Occipital lobe (tissue), 2 donors: ENCODE data around the gene GANAB. TPM values are rescaled to one million over a fixed set of nuclear protein-coding genes. Genes with fewer than 3 reads are reported as not detected.
A peak's percentile ranks its signal among the peaks of the same experiment; 100 is the strongest.
"Not testable (repeated sequence)": the region's sequence is repeated elsewhere in the genome, so short reads cannot be mapped to it uniquely, and the experiment has no call there.

ENCODE experiments used
- DNase-seq: peaks from one replicate; lab custom pipeline; 2025; lab: John Stamatoyannopoulos, UW
- total RNA-seq: library from RNA; depleted of rRNA; stranded (reverse); fragments of >200 nt; gene quantifications from one replicate; pipeline ENCODE4 v1.2.3, GENCODE V29; 2014

Gene GANAB
- total RNA-seq, 1 donor from 2014 or later, result 61.8 TPM

DNA sequence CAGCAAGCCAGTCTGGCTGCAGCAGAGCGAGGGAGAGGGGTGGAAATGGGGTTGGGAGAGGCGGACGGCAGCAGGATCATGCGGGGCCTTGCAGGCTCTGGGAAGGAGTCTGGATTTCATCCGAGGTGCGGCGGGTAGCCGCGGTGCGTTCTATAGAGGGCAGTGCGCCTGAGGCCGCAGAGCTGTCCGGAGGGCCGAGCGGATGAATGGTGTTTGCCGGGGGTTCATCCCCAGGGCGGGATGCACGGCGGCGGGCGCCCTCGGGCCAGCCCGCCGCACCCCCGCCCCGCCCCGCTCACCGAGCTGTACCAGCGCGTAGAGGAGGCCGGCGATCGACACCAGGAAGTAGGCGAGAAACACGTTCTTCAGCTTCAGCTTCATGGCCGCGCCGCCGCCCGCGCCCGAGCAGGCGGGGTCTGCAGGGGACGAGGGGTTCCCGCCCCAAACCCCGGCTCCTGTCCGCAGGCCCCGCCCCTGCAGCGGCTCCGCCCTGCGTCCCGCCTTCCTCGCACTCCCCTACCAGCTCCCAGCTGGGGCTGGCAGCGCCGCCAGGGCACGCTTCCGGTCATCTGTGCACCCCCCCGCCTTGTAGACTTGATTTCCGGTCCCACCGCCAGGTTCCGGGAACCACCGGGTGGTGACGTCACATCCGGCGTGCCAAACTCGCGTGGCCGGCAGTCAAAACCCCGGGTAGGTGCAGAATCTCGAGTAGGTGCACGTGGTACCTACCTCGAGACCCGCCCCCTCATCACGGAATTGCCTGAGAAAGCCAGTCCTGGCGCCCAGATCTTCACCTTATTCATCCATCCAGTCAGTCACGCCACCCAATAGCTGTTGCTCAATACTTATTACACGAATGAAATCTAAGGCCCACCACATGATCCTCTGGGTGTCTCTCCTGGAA, 24.6 kb downstream of the GANAB start, which contains the start of gene B3GAT3:
TSS of gene B3GAT3 (minus strand) at position 420 of the 904 bp plus-strand sequence. CDS start at position 381, 39 bp downstream.
- peak; percentile 97 for DNase-seq

DNA sequence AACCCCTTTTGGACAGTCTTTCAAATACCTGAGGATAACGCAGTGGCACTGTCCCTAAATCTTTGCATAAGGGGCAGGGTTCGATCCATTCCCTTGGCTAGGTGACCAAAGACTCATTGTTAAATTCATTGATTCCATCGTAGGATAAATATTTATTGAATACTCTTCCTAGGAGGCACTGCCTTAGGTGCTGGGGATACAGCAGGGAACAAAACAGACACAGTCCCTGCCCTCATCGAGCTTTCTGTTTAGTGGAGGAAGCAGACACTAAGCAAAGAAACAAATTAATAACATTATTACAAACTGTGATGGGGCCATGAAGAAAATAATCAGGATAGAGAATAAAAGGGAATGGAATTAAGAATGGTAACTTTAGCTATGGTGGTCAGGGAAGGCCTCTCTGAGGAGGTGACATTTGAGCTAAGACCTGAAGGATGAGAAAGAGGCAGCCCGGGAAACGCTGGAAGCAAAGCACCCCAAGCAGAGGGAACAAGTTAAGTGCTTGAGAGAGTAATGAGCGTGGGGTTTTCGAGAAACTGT, 25.3 kb downstream of the GANAB start:
- DNase-seq, result no peak

DNA sequence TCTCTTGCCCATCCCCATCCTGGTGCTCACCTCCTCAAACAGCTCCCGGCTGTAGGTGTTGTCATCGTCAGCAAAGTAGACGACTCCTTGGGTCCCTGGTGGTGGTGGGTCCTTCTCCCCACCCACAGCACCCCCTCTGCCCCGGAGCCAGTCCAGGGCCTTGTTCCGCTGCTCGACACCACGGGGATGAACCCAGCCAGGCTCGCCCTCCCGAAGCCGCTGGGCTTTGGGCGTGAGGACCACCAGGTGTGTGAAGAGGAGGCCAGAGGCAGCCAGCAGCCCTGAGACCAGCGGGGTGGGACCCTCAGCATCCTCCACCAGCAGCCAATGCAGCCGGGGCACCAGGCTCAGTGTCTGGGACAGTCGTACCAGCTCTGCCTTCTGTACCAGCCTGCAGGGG, 29.5 kb downstream of the GANAB start:
- not testable (repeated sequence) for DNase-seq

DNA sequence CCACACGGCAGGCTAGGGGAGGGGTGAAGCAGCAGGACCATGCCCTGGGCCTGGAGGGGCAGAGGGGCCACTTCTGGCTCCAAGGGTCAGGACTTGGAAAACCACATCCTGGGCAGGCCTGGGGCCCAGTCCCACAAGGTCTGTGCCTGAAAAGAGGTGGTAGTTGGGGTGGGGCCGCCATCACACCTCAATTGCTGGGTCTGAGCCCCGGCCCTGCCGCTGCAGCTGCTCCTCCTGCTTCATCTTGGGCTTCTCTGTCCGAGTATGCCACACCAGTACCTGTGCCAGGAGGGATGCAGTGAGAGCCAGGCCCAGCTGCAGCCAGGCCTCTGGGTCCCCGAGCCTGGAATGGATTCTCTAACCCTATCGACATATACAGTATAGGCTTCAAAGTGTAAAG, 30.9 kb downstream of the GANAB start:
- DNase-seq, result no peak

DNA sequence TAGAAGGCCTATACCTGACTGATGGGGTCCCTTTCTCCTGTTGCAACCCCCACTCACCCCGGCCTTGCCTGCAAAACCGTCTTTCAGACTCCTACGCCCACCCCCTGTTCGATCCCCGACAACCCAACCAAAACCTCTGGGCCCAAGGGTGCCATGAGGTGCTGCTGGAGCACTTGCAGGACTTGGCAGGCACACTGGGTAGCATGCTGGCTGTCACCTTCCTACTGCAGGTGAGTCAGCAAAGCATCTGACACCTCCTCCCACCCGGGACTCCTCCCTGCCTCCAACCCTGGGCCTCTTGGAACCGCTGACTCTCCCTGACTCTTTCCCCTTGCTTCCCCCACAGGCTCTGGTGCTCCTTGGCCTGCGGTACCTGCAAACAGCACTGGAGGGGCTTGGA, 32.1 kb downstream of the GANAB start:
- DNase-seq, result no peak

DNA sequence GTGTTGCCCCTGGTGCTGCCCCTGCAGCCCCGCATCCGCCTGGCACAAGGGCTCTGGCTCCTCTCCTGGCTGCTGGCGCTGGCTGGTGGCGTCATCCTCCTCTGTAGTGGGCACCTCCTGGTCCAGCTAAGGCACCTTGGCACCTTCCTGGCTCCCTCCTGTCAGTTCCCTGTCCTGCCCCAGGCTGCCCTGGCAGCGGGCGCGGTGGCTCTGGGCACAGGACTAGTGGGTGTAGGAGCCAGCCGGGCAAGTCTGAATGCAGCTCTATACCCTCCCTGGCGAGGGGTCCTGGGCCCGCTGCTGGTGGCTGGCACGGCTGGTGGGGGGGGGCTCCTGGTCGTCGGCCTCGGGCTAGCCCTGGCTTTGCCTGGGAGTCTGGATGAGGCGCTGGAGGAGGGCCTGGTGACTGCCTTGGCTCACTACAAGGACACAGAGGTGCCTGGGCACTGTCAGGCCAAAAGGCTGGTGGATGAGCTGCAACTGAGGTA, 33.1 kb downstream of the GANAB start:
- no peak for DNase-seq

DNA sequence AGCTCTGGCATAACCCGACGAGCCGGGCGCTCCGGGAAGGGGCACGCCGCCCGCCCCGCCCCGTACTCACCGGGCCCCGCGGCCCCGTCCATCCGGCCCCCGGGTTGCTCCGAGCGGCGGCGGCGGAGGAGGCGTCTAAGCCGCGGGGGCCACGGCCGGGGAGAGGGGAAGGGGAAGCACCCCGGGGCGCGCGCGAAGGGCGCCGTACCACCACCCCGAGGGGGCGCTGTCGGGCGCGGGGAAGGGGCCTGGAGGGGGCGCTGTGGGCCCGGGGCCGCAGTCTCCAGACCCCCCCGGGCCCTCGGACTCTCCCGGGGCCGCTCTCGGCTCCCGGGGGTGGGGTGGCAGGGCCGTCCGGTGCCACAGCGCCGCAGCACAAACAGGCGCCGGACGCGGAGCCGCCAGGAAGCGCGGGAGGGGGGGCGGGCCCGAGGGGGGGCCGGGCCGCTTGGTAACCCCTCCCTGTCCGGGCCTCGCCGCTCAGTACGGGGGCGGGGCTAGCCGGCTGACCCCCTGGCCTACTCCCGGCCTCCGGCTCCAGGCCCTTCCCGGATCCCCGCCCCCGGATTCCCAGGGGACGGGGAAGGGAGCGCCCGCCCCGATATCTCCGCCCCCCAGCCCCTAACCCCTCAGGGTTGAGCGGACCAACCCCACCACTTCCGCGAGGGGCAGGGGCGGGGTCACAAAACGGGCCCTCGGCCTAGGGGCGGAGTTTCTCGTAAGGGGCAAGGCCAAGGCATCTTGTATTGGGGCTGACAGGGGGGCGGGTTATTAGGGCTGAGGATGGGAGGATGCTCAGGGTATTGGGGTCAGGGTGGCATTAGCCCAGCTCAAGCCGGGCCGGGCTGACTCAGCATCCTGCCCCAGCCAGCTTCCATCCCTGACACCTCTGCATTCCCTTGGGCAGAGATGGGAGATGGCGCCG, 33.8 kb downstream of the GANAB start, which contains the start of the genes EML3 and ROM1:
TSS of gene EML3 (minus strand) at position 410 of the 925 bp plus-strand sequence. CDS start at position 92, 318 bp downstream.
TSS of gene ROM1 (plus strand) at position 892 of the 925 bp plus-strand sequence. CDS start at position 917, 25 bp downstream.
- DNase-seq, result peak; percentile 85

DNA sequence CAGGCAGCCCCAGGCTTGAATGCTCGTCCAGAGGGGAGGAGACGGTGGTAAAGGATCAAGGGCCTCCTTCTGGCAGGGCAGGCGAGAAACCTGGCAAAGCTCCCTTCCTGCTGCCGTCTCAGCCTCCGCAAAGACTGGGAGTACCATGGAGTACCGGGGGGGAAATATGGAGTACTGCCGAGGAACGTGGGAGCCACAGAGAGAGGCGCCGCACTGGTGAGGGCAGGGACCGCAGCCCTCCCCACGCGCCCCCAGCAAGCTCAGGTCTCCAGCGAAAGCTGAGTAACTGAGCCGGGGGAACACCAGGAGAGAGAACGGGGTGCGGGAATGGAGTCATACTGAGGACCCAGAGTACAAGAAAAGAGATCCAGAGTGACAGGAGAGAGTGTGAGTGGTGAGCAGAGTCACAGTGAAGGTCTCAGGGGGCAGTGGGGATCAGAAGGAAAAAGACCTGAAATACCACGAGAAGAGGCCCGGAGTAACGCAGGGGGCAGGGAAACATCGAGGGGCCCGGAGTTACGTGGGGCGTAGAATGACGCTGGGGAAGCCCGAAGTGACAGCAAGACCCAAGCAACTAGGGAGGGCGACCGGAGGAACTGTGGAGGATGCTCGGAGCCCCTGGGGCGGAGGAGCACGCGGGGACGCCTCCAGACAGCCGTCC, 34.6 kb downstream of the GANAB start:
- DNase-seq, result peak; percentile 31

DNA sequence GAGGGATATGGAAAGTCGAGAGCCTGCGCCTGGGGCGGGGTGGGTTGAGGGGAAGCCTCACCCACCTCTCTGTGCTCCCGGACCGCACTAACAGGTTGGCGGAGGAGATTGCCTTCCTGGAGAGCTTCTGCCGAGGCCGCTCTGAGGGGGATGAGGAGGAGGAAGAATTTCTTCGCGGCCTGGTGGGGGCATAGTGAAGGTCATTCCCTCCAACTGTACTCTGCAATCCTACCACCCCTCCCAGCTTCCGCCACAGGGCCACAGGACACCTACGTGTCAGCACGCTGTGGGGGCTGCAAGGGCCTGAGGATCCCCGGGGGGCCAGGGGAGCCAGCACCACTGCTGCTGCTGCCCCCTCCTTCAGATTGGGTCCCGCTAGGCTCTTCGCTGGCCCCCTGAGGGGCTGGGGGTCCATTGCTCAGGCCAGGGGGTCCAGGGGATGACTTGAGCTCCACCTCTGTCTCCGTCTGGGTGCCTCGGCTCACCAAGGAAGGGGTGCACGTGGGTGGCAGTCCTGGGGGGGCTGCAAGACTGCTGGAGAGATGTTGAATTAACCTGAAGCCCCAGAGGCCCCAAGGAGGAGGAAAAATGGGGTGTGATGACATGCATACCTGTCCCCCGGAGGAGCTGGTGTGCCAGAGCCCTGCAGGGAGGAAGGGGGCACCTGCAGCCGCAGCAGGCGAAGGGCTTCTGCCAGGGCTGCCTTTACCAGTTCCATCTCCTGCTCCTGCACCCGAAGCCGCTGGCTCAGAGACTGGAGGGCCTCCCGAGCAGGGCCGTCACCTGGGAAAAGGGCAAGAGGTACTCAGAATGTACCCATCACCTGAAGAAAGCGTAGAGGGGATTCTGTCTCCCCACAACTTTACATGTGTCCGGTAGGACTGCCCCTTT, 35.4 kb downstream of the GANAB start:
- DNase-seq, result no peak

DNA sequence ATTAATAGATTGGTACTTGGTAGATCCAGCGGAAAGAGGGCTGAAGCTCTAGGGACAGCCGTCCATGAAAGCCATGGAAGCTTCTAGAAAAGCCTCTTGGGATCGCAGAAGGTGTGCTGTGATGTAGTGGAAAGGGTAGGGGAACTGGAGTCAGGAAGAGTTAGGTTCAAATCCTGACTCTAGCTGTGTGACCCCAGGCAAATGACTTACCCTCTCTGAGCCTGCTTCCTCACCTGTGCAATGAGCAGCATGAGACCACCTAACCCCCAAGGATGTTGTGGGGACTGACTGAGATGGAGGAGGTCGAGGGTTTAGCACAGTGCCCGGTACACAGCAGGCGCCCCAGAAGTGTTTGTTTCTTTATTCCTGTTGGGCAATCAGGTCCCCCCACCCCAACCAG, 36.0 kb downstream of the GANAB start:
- no peak for DNase-seq

DNA sequence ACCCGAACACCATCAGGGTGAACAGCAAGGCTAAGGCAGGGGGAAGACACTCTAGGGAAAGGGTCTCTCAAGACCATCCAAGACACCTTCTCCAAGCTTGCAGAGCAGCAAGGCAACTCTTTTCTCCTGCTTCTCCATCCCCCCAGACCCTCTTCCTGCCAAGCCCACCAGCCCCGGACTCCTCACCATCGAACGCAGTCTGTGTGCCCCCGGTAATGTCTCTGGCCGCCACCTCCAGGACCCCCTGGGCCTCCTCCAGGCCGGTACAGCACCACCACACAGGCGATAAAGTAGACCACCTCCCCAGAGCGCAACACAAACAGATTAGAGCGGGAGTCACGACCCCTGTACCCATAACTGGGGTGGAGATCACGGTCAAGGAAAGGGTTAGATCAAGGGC, 37.6 kb downstream of the GANAB start:
- no peak for DNase-seq

DNA sequence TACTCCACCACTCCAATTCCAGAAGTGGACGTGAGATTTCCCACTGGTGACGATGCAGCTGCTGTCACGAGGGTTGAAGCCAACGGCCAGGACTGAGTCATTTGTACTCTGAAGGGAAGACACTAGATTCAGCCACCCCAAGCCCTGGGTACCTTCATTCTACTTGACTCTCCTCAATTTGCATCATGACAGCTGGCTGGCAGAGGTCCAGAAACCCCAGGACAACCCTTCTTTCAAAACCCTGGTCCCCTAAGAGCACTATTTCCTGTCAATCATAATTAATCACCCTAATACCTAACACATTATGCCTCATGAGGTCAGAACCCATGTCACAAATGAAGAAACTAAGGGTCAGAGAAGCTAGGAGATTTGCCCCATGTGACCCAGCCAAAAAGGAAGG, 38.7 kb downstream of the GANAB start:
- DNase-seq, result no peak

DNA sequence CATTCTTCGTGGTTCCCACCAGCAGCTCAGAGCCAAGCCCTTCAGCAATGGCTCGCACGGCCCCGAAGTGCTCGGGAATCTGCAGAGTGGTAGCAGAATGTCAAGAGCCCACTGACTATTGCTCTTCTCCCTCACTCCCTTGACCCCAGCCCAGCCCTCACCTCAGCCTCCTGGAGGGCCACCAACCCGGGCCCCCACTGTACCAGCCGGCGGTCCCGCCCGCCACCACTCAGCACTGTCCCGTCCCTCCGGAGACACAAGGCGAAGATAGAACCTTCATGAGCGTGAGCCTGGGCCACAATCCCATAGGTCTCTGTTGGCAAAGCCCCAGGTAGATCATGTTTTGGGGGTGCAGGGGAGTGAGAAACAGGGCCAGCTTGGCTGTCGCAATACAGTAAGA, 40.5 kb downstream of the GANAB start:
- DNase-seq, result no peak

DNA sequence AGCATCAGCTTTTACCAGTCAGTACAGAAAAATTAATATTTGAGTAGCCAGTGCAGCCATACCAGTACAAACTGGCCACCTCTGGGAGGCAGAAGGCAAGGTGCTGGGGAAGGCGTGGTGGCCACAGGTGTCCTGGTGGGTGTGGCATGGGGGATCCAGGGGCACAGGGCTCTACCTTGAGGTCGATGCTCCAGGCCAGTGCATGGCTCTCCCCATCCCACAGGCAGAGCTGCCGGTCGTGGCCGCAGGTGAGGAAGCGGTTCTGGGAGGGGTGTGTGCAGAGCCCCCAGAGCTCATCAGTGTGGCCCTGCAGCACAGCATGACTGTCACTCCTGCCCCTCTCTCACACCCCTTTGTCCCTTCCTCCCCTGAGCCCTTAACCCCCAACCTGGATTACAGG, 40.9 kb downstream of the GANAB start:
- DNase-seq, result no peak

DNA sequence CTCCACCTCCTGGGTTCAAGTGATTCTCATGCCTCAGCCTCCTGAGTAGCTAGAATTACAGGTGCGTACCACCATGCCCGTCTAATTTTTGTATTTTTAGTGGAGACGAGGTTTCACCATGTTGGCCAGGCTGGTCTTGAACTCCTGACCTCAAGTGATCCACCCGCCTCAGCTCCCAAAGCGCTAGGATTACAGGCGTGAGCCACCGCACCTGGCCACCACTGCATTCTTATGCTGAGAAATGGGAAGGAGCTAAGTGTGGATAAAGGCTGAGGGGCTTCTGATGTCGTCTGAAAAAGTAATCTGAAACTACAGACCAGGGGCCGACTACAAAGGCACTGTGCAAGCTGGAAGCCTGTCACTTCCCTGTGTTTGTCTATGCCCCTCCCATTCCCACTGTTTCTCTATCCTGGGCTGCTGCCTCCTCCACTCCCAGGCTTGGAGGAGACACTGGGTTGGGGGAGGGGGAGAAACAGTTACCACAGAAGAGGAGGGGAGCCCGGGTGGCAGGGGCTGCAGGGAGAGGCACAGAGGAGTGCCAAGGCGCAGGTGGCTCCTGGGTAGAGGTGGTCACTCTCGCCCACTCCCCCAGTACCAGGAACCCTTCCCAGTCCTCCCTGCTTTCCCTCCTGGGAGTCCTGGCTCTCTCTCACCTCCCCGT, 41.8 kb downstream of the GANAB start:
- DNase-seq, result no peak

DNA sequence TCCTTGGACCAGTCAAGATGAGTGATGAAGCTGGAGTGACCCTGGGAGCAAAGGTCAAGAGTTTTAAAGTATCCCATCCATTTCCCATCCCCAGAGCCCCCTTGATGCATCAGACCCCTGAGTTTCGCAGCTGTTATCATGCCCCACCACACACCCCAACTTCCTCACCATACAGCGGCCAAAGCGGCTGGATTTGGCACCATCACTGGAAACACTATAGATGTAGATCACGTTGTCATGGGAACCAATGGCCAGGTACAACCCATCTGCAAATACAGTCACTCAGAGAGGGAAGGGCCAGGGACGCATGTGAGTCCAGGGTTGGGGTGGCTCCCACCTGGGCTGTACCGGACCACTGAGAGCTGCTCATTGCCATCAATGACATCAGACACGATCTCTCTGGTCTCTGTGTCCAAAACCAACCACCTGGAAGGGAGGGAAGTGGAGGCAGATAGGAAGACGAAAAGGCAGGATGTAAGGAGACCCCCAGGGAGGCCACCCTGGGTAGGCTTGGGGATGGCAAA, 42.6 kb downstream of the GANAB start:
- no peak for DNase-seq

DNA sequence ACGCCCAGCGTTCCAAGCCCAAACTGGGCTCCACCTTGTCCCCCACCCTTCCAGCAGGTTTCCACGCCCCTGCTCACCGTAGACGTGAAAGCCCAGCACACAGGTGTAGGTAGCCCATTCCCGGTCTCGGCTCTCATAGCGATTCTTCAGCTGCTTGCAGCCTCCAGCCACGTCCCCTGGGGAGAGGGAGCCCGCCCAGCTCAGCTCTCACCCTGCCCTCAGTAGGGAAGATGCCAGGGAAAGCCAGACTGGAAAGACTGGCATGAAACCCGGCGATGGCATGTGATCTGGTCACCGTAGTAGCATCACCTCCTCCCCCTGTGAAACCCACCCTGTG, 43.4 kb downstream of the GANAB start:
- no peak for DNase-seq

DNA sequence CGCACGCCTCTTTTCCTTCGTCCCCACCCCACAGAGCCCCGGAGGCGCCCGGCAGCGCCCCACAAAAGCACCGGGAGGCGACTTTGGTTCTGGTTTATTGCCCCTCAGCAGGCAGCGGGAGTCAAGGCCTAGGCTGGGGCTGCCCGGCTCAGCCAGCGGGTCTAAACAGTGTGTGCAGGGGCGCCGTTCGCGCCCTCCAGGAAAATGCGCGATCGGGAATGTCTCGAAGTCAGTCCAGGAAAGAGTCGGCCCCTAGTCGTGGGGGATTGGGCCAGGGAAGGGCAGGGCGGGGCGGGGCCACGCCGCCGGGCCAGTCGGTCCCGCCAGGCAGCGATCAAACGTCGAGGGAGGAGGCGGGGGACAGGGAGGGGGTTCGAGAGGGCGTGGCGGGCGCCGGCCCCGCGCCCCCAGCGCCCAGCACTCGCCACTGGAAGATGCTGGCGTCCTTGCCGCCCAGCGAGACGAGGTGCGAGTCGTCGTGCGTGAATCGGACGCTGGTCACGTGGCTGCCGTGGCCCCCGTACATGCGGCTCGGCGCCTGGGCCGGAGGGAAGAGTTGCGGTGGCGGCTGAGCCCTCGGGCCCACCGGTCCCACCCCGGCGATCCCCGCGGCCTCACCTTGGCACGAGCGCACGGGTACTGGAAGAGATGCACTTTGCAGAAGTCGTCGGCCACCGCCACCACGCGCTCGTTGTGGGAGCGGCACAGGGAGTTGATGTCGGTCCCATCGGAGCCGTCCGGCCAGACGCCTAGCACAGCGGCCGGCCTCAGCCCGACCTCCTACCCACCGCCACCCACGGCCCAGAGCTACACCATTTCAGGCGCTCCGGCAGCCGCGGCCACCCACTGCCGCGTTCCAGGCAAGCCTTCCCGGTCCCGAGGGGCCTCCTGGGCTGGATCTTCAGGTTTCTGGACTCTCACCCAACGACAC, 44.0 kb downstream of the GANAB start:
- DNase-seq, result peak; percentile 63
